Activated CD4-positive, CD25-positive, alpha-beta regulatory T cell treated with anti-CD3 and anti-CD28 coated beads, Interleukin-2, amount 50 U/mL, for 24 hours (primary cell): ENCODE measurements around the gene RAB6B.

Source experiments
- ATAC-seq, 2 donors: fragments of 150-1000 bp; cut with Tn5 transposase; one replicate each; pipeline ENCODE4 v1.10.0; 2021; ENCODE audit warnings: mild to moderate bottlenecking in 1 of 2, moderate library complexity in 1 of 2

The RAB6B gene

DNA sequence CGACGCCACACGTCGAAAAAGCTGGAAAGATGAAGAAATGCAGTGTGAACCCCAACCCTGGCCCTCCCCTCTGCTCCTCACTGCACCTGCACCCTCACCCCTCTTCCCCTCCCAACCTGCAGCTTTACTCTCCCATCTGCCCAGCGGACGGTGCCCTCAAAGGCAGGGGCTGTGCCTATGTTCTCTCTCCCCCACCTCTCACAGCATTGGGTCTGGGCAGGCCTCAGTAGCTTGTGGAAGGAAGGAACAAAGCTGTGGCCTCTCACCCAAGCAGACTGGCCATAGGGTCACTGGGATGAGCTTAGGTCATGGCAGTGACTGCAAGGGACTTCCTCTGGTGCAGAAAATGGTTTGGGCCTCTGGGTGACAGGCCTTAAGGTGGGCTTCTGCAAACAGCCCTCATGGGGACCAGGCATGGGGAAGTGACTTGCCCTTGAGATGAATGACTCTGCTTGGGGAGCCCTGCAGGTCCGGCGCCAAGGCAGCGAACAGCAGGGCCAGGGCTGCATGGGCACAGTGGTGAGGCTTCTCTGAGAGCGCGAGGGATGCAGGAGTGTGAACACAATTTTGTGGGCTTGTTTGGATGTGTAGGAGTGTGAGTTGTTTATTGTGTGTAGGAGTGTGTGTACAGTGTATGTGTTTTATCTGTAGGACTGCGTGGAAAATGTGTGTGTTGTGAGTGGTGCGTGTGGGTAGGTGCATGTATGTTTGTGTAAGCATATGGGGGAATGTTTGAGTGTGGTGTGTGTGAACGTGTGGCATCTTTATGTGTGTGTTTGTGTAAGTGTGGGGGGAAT is 60.9 kb downstream of the RAB6B start:
- no peak for ATAC-seq

DNA sequence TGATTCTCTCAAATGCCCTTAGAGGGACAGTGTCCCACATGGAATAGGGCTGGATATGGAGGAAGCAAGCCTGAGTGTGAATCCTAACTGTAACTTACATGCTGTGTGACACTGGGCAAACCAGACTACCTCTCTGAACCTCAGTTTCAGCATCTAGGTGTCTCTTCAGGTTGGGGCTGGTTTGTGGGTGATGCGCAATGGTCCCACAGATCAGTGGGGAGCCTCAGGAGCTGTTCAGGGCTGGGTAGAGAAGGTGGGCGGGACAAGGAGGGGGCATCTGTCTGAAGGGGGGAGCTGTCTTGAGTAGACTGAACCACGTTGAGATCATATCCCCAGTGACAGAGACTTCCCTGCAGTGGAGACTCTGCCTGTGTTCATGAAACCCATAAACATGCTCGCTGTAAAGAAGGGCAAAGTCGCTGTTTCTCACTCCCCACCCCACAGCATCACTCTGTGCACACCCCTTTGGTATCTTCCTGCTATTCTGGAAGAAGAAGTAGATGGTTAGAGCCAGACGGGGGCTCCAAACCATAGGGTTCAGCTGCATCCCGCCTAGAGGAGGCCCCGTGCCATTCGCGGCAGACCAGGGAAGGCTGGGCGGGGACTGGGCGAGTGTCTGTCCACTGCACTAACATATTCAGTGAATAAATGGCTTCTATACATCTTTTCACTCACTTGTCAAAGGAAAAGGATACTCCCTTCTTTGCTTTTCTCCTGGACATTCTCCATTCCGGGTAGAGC is 61.6 kb downstream of the RAB6B start:
- no peak for ATAC-seq

DNA sequence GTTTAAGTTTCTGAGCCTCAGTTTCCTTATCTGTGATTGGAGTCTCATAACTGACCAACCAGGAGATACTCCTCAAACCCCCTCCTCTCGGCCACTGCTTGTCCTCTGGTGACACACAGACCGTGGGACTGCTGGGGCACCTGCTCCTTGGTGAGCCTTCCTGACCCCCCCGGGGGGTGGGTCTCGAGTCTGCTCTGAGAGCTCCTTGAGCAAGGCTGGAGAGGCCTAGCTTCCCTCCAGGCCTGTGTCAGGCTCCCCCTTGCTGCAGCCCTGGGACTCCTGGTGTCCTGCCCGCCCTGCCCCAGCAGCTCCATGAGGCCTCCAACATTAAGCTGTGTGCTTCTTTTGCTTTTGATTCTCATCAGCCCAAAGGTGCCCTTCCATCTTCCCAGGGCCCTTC is 62.4 kb downstream of the RAB6B start:
- ATAC-seq: no peak

DNA sequence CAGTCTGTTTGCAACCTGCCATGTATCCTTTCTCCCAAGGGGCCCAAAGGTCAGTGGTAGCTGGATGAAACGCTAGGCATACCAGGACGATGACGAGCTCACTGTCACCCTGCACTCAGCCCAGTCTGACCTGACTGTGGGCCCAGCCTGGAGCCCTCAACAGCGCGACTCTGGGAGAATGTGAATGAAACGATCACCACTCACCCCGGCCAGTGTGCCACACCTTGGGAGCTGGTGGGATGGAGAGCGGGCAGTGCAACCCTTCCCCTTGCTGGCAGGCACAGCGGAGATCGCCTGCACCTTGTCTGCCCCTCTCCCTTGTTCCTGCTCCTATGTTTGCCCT is 62.9 kb downstream of the RAB6B start:
- ATAC-seq: no peak

DNA sequence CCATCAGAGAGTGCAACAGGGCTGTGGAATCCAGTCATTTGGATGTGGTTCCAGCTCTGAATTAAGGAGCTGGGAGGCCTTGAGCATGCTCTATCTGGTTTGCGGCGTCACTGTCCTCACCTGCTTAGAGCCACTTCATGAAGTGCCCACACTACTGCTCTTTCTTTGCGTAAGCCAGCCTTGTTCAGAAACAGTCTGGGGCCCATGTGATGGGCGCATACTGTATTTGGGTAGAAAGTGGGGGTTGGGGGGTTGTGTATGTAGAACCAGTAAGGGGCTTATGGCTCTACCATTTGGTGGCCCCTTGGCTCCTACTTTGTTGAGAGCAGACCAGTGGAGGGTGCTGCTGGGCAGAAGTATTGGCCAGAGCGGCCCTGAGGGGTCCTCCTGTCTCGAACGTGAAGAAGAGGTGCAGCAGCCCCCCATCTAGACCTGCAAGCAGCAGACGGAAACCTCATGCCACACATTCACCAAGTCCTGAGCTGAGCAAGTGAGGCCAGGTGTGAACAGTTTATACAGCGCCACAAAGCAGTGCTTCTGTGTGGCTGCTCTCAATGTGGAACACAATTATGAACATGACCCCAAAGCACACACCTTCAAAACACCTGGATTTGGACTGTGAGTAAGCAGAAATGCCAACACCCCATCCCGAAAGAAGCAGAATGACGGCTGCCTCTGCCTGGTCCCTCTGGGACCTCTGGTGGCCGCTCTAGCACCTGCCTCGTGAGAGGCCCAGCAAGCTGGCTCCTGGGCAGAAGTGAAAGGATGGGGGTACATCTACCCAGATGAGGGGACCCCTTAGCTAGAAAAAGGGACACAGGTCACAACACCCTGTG is 63.5 kb downstream of the RAB6B start:
- ATAC-seq: no peak

DNA sequence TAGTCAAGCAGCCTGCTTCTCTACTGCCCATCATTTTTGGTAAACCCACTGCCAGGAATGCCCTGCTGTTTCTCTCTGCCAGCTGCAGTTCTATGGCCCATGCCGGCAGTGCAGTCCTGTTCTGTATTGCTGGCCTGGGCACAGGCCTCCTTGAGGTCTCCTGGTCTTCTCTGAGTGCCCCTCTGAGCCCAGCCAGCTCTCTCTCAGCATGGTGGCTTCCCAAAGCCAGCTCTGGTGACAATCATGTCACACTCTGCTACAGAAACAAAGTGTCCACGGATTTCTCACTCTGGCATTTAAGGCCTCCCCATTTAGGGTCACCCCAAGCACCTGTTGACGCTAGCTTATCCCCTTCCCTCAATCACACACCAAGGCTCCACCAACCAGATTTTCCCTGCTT is 65.6 kb downstream of the RAB6B start:
- no peak for ATAC-seq

DNA sequence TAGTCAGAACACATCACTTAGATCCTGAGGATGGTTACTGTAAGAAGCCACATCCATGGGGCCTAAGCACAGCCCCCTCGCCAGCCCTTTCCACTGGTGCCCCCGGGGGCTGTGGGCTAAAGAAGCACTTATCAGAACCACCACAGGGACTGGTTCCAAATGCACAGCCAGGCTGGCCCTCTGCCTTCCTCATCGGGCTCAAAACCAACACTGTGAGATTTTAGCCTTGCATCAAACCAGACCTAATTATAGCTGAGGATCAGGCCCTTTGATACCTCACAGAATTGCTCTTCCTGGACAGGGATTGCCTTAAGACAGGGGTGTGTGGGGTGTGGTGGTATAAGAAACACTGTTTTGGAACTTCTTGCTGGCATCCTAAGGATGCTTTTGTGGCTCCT is 66.4 kb downstream of the RAB6B start:
- no peak for ATAC-seq

DNA sequence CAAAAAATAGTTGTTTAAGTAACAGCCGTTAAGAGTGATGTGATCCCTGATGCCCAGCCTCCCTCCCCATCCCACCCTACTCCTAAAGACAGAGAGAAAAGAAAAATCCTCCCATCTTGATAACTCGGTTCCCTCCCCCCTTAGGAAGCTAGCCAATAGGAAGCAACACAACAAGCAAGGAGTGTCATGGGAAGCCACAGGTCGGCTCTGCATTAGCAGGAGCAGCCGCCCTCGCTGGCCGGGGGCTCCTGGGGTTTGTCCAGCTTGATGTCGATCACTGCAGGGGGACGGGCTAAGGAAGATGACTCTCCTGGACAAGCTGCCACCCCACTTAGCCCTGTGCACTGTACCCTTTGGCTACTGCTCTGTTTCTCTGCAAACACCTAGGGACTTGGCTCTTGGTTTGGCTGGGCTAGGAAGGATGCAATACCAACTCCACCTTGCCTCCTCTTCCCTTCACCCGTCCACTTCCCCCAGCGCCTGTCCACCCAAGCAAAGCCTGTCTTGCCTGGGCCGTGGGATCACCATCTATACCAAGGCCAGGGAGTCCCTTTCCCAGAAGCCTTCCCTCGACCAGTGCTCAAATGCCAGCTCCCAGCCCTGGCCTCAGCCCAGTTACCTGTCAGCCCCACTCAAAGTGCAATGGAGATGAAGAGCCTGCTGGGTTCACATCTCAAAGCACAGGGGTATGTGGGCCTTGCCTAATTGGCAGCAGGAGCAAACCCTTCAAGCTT is 66.9 kb downstream of the RAB6B start:
- no peak for ATAC-seq

DNA sequence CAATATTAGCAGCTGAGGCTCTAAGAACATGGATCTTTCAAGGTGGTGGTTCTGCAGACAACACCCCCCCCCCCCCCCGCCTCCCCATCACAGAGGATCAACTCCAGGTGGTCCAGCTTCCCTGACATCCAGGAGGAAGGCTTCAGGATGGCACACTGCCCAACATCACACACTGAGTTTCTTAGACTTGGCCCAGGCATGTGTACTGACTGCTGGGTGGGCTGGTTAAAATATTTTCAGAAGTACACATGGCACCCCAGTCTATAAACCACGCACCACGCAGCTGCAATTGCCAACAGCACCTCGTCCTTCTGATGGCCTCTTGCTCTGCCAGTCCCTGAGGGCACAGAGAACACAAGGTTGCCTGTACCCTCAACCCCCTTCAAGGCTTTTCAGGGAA is 68.0 kb downstream of the RAB6B start:
- no peak for ATAC-seq

DNA sequence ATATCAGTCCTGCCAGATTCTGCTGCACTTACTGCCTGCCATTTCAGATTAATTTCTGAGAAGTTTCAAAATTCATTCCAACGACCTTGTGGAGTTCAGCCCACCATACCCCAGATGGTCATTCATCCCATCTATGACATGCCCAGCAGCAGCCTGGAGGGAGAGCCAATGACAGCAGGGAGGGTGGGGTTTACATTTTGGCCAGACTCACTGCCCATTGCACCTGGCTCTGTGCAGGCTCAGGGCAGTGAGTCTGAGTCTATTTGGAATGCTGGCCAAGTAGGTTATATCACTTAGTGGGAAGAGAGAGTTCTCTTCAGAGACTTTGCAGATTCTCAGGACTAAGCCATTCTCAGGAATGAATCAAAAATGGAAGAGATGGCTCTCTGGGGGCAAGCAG is 68.5 kb downstream of the RAB6B start:
- no peak for ATAC-seq

DNA sequence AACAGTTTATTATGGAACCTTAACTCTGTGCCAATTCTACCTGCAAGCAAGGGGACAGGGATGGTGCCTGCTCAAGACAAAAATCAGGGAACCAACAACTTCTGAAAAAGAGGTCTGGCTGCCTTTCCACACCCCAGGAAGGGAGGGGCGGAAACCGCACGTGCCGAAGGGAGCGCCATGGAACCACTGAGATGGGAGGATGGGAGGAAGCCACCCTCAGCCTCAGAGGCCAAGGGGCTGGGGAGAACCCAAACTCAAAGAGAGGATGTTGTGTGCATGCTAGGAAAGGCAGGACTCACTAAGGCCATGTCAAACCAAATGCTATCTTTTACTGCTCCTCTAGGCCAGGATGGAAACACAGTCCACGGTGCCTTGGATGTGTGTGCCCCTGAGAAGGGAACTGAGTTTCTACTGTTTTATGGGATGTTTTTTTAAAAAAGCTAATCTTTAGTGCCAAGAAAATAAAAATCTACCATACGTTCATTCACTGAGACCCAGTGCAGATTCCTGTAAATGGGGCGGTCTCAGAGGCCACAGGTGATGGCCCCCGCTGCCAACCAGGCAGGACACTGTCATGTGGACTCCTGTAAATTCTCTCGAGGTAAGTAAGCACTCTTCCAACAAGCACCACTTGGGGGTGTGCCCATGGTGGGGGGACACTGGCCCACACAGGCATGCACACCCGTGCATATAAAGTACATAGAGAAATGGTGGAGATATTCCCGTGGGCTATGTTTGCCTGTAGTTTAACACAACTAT is 69.5 kb downstream of the RAB6B start:
- ATAC-seq: no peak

DNA sequence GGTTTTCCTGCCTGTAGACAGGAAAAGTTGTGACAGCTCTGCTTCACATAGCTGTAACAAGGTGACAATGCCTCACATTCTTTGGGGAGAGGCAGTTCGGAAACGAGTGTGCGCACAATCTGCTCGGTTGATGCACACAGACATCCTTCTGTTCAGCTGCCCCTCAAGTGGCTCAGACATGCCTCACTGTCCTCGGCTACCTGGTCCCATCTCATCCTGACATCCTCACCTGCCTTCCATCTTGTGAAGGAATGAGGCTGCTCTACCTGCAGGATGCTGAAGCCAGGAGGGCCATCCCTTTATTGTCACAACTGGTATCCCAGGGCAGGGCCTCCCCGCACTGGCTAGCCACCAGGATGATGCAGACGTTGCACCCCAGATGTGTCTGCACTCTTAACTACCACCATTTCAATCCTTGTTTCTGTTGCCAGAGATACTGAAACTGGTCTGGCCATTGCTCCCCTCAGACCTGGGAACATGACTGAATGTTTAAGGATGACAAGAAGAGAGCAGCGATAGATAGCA is 70.7 kb downstream of the RAB6B start:
- no peak for ATAC-seq

DNA sequence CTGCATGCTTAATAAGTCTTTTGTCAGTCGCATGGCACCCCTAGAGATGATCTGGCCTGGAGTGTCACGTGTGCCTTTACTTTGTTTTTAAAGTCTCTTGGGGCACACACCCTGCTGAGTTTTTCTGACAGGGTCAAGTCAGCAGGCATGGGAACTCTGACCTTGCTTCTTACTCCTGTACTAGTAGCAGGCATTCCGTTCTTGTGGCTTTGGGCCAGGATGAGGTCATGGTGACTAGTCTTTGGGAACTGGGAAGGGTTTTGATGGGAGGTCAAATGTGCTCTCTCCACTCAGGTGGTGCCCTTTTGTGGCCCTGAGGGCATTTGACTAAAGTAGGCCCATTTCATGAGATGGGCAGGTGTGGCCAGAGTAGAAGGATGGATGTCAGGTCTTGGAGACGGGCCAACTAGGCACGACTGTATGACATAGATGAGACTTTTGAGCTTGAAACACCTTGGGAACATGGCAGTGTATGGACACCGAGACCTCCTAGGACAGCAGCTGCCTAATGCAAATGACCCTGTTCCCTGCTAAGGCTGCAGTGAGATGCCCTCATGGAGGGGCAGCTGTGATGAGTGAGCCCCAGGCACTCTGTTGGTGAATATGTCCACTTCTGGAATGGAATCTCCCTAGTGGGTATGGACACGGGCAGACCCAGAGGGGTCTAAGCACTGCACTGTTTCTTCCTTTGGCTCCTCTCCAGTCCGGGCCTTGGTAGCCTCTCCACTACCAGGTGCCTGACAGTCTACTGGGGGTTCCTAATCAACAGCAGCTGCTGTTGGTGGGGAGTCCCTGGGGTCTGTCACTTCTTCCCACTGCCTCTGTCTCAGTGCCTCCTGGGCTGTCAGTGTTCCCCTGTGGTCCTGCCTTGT is 73.7 kb downstream of the RAB6B start:
- no peak for ATAC-seq

DNA sequence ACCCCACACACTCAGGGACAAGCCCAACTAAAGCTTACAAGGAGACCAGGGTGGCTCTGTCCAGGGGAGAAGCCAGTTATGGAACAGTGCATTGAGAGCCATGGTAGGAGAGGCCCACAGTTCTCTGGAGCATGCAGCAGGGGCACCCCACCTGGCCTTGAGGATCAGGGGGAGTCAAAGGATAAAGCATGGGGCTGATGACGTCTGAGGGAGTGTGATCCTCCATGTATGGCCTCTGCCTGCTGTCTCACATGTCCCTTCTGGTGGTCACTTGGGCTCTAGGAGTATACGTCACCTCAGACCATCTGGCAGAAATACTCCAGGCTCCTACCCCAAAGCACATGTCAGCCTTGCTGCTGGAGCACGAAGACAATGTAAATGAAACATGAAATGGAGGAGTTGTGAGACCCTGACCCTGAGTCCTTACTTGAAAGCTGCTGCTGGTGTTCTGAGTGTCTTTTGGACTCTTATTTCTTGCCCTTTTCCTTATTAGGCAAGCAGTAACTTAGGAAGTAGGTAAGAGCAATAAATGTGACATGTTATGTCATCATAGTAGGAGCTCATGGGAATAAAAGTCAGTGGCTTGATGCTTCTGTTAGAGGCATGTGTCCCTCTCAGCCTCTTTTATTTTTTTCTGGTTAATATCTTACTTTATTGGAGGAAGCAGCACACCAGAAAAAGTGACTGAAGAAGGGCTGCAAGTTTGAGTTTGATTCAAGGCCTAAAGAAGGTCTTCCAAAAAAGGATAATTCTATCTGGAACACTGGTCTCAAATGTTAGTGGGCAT is 74.6 kb downstream of the RAB6B start:
- no peak for ATAC-seq

DNA sequence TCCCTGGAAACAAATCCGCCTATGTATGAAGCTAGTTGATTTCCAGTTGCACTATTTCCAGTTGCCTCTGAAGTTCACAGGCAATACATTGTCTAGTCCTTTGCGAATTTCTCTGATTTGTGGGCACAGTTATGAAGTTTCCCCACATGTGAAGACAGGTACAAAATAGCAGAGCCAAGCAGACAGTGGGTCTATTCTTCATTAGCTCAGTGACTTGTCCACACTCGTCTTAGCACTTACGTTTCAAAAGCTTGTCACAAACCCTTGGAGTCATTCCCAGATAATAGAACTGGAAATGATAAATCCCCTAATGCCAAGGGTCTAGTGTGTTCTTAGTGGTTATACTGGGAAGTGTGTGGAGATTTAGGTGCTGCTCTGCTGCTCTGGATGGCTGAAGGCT is 75.6 kb downstream of the RAB6B start:
- ATAC-seq: no peak

DNA sequence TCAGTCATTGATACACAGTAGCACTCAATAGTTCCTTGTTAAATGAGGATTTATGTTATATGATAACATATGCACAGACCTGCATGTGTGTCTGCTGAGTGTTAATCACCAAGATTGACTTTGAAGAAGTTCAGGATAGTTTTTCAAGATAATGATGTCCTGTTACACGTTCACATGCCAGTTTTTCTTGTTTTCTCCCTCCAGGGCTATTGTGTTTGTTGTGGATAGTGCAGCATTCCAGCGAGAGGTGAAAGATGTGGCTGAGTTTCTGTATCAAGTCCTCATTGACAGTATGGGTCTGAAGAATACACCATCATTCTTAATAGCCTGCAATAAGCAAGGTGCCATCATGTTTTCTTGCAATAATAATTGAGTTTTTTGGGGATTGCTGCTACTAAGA is 80.3 kb downstream of the RAB6B start:
- no peak for ATAC-seq

DNA sequence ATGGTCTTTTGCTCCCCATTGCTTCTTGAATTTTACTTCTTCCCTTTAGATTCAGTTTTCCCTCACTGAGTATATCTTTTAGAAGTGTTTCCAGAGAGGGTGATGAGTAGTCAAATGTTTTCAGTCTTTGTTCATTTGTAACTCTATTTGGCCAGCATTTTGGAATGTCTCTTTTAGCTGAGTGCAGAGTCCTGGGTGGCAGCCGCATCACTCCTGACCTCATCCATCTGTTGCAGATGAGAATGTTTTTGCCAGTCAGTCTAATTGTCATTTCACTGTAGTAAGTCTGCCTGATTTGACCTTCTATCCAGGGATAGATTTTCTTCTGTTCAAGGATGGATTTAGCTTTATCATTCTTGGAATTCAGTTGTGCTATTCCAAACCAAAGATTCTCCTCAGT is 82.8 kb downstream of the RAB6B start:
- no peak for ATAC-seq

DNA sequence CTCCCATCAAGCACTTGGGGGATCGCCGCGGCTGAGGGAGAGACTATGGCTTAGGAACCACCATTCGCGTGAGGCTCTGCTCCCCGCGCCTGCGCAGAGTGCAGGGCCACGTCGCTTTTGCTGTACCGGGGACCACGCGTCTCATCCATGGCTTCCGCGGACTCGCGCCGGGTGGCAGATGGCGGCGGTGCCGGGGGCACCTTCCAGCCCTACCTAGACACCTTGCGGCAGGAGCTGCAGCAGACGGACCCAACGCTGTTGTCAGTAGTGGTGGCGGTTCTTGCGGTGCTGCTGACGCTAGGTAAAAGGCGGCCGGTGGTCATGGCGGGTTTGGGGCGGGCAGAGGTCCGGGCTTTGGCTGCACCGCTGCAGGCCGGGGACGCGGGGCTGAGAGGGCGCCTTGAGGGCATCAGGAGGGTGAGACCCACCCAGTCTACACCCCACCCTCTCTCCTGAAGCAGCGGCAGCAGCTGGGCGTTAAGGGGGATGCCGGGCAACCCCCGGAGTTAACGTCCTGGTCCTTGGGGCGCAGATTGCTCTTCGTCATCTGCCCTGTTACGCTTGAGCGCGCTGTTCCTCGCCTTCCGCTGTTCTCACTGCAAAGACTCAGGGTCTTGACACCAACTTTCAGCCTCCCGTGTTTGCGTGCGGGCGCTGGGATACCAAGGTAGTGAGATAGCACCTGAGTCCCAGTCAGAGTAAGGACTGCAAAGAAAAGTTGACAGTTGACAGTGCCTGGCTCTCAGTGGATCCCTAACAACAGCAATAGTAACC is 89.8 kb downstream of the RAB6B start, which contains the start of gene SRPRB:
SRPRB (plus strand) TSS at position 114 of the 774 bp plus-strand sequence; CDS start at position 148, 34 bp downstream.
- ATAC-seq: peak; percentile 30 to 99

DNA sequence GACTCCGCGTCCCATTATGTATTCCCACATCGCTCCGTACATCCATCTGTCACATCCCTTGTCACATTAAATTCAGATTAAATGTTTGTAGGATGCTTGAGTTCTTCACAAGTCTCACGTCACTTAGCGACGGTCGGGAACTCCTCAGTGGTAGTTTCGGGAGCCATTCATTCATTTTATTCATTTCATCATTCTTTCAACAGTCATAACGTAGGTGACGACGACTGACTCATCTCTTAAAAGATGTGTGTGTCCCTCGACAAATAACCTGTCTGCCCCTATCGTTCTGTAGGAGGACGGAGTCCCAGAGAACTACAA is 90.3 kb downstream of the RAB6B start:
- peak in 1 of 2 donors; percentile 99 for ATAC-seq
